PC-9 (cell line): ENCODE measurements around the gene TMCC1. TPM values are rescaled to one million over a fixed set of nuclear protein-coding genes. Genes with fewer than 3 reads are reported as not detected.

Source experiments
- BruUV-seq: library from RNA; stranded (reverse); fragments of 400-500 nt; replicated peaks from 2 replicates; lab custom pipeline; 2021; lab: Mats Ljungman, UMichigan
- CTCF ChIA-PET: fragments of 300-600 bp; sonication (Branson Sonifier 250); formaldehyde crosslinking; loops from one replicate; lab custom pipeline; 2022; ENCODE audit warnings: antibody characterized with exemption; lab: Charles Lee
- POLR2A ChIA-PET: fragments of 300-600 bp; sonication (Branson Sonifier 250); formaldehyde crosslinking; loops from one replicate; lab custom pipeline; 2022; ENCODE audit warnings: antibody characterized with exemption; ENCODE audit not compliant: unreplicated experiment; lab: Charles Lee
- DNase-seq, 2 experiments: peaks; one replicate each; pipeline versions ENCODE4 v3.0.0 to v3.0.0-alpha.2; 2015 to 2022; ENCODE audit warnings: mixed read lengths in 1 of 2
- H2AFZ ChIP-seq: fragments of 200-600 bp; sonication (generic); 2 replicates; pipeline ENCODE4 v1.8.1; 2017; ENCODE audit warnings: antibody characterized with exemption
- H3F3A ChIP-seq: fragments of 200-600 bp; sonication (generic); 2 replicates; pipeline ENCODE4 v1.8.1; 2017; ENCODE audit warnings: antibody characterized with exemption, mild to moderate bottlenecking, low read depth; ENCODE audit not compliant: insufficient read depth
- H3K27ac ChIP-seq: fragments of 200-600 bp; sonication (generic); 2 replicates; pipeline ENCODE4 v1.6.1; 2016; ENCODE audit warnings: mixed run types
- H3K27me3 ChIP-seq: fragments of 200-600 bp; sonication (generic); 2 replicates; pipeline ENCODE4 v1.6.1; 2016; ENCODE audit warnings: low read depth, mixed run types; ENCODE audit not compliant: insufficient read depth
- H3K36me3 ChIP-seq: fragments of 200-600 bp; sonication (generic); 2 replicates; pipeline ENCODE4 v1.6.1; 2016; ENCODE audit warnings: low read depth, mixed run types
- H3K4me1 ChIP-seq: fragments of 200-600 bp; sonication (generic); replicated peaks from 2 replicates; pipeline ENCODE4 v1.6.1; 2016; ENCODE audit warnings: mixed run types; ENCODE audit not compliant: insufficient read depth
- H3K4me2 ChIP-seq: fragments of 200-600 bp; sonication (generic); 2 replicates; pipeline ENCODE4 v1.6.1; 2017; ENCODE audit warnings: mixed run types
- H3K4me3 ChIP-seq: fragments of 200-600 bp; sonication (generic); 2 replicates; pipeline ENCODE4 v1.6.1; 2016; ENCODE audit warnings: mixed run types
- H3K79me2 ChIP-seq: fragments of 200-600 bp; sonication (generic); 2 replicates; pipeline ENCODE4 v1.6.1; 2017; ENCODE audit warnings: low read depth, mixed run types
- H3K9me2 ChIP-seq: fragments of 200-600 bp; sonication (generic); 2 replicates; pipeline ENCODE4 v1.8.1; 2017; ENCODE audit warnings: mild to moderate bottlenecking; ENCODE audit not compliant: insufficient read depth
- H3K9me3 ChIP-seq: fragments of 200-600 bp; sonication (generic); 2 replicates; pipeline ENCODE4 v1.8.1; 2016; ENCODE audit warnings: low read depth; ENCODE audit not compliant: insufficient read depth
- H4K20me1 ChIP-seq: fragments of 200-600 bp; sonication (generic); 2 replicates; pipeline ENCODE4 v1.8.1; 2017; ENCODE audit not compliant: insufficient read depth
- CTCF ChIP-seq: fragments of 200-600 bp; sonication (generic); conservative IDR thresholded peaks from 2 replicates; pipeline ENCODE4 v1.6.1; 2017; ENCODE audit warnings: mixed run types, antibody characterized with exemption, mild to moderate bottlenecking, moderate library complexity
- EZH2 ChIP-seq: fragments of 200-600 bp; sonication (generic); IDR thresholded peaks from 2 replicates; pipeline ENCODE4 v1.8.0; 2017; ENCODE audit warnings: antibody characterized with exemption, low read depth
- intact Hi-C: fragments of 100-400 bp; cut with micrococcal nuclease; formaldehyde crosslinking; loops from one replicate; pipeline ENCODE4 v1.10.0; 2022; ENCODE audit not compliant: unreplicated experiment
- total RNA-seq: library from RNA; stranded (reverse); gene quantifications from 2 replicates; pipeline ENCODE4 v1.2.3, GENCODE V29; 2021

TMCC1 gene
- total RNA-seq, 1 experiment from 2014 or later, result 41.4 TPM

GRCh38 chr3:129602309-129602708 lies 291.2 kb downstream of the TMCC1 start:
- Histone ChIP-seq H3K79me2 (peaks cover 39% of the 10 kb centered on the region), H2AFZ (no peak overlapping the region), H3K9me3 (no peaks in the 10 kb centered on the region), H3K36me3 (no peaks in the 10 kb centered on the region), H3K4me3 (no peak overlapping the region), H3K4me1 (peaks cover 28% of the 10 kb centered on the region), H3F3A (peaks cover 4% of the 10 kb centered on the region; the same call in 1 of the 2 replicates), H4K20me1 (peaks cover 8% of the 10 kb centered on the region), H3K4me2 (no peak overlapping the region), H3K27me3 (peaks cover 9% of the 10 kb centered on the region; the same call in 1 of the 2 replicates), H3K27ac (no peak overlapping the region), H3K9me2 (no peaks in the 10 kb centered on the region)
- no TSS peak for BruUV-seq
- no peak for DNase-seq
- intact Hi-C loops, result no loop called here
- ChIA-PET POLR2A (interaction anchor here (0.6 kb wide), 1 partner anchor 24 kb away, joined by 4 read pairs; no protein-coding TSS in a partner anchor), CTCF (no interaction called here)
- no peak for TF ChIP-seq CTCF
- no peak for TF ChIP-seq EZH2

- ChIA-PET POLR2A (no interaction called here), CTCF (no interaction called here)
- peaks cover 39% of the 10 kb centered on the region for H3K79me2 ChIP-seq
- peaks cover 24% of the 10 kb centered on the region for H3K4me1 ChIP-seq
- DNase-seq, result no peak
- H3F3A ChIP-seq, result no peaks in the 10 kb centered on the region; the same call in 1 of the 2 replicates
- H4K20me1 ChIP-seq, result peaks cover 8% of the 10 kb centered on the region
- H2AFZ ChIP-seq, result no peak overlapping the region
- H3K27me3 ChIP-seq, result peaks cover 9% of the 10 kb centered on the region; the same call in 1 of the 2 replicates
- intact Hi-C loops, result no loop called here
- no peaks in the 10 kb centered on the region for H3K36me3 ChIP-seq
- no peaks in the 10 kb centered on the region for H3K9me3 ChIP-seq
- no TSS peak for BruUV-seq
- no peak overlapping the region for H3K4me3 ChIP-seq
- no peaks in the 10 kb centered on the region for H3K9me2 ChIP-seq
- no peak overlapping the region for H3K27ac ChIP-seq
- no peak overlapping the region for H3K4me2 ChIP-seq
- TF ChIP-seq EZH2, result no peak
- no peak for TF ChIP-seq CTCF
Measured at GRCh38 chr3:129601713-129602112, 291.8 kb downstream of the TMCC1 start.

GRCh38 chr3:129600348-129600747 lies 293.2 kb downstream of the TMCC1 start:
- H2AFZ ChIP-seq, result no peak overlapping the region
- ChIA-PET CTCF (no interaction called here), POLR2A (no interaction called here)
- no peaks in the 10 kb centered on the region for H3K9me3 ChIP-seq
- no TSS peak for BruUV-seq
- no peak for TF ChIP-seq EZH2
- TF ChIP-seq CTCF, result no peak
- H3K27me3 ChIP-seq, result peaks cover 1% of the 10 kb centered on the region; the same call in 1 of the 2 replicates
- no peaks in the 10 kb centered on the region; the same call in 1 of the 2 replicates for H3F3A ChIP-seq
- no peak overlapping the region for H3K4me3 ChIP-seq
- no peaks in the 10 kb centered on the region for H3K9me2 ChIP-seq
- intact Hi-C loops, result no loop called here
- H3K4me2 ChIP-seq, result no peak overlapping the region
- no peak for DNase-seq
- peaks cover 24% of the 10 kb centered on the region for H3K4me1 ChIP-seq
- H4K20me1 ChIP-seq, result peaks cover 8% of the 10 kb centered on the region
- no peaks in the 10 kb centered on the region for H3K36me3 ChIP-seq
- peaks cover 39% of the 10 kb centered on the region for H3K79me2 ChIP-seq
- no peak overlapping the region for H3K27ac ChIP-seq
